Bronchial smooth muscle cell (primary cell): ENCODE data around the gene SORT1. TPM values are rescaled to one million over a fixed set of nuclear protein-coding genes. Genes with fewer than 3 reads are reported as not detected.

ENCODE experiments used
- total RNA-seq: library from RNA; depleted of rRNA; stranded (reverse); fragments of >200 nt; gene quantifications from 2 replicates; pipeline ENCODE4 v1.2.1, GENCODE V29; 2014

Gene SORT1
- 1.2 and 1.4 TPM in 2 replicates for total RNA-seq

GRCh38 chr1:109397581-109398342, at the start of gene SORT1:
Gene SORT1, minus strand, starts transcription at chr1:109397918. Its CDS starts 26 bp downstream, at chr1:109397892.

GRCh38 chr1:109426281-109427170, 28.8 kb upstream of the SORT1 start, which contains the start of gene PSMA5:
Gene PSMA5, minus strand, starts transcription at chr1:109426448. Its CDS starts 118 bp downstream, at chr1:109426330.

DNA sequence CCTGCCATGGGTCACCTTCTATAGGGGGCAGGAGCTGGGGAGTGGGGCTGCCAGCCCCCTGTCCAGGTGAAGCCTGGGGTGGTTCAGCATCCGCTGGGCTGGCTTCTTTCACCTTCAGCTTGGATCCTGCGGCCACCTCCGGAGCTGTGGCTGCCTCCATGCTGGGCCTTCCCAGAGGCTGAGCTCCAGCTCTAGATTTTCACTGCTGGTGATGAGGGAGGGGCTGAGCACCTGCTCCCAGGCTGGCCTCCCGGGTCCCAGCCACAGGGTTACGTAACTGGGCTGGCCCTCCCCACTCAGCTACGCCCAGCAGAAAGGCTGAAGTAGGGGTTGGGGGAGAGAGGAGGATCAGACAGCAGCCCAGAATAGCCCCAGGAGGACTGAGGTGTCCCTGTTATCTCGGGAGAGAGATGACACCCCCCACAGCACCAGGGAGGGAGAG, 90.9 kb downstream of the SORT1 start, which contains the start of gene MYBPHL:
Gene MYBPHL (minus strand): TSS at position 180 of the 442 bp plus-strand sequence. CDS start 20 bp downstream, at position 160.

DNA sequence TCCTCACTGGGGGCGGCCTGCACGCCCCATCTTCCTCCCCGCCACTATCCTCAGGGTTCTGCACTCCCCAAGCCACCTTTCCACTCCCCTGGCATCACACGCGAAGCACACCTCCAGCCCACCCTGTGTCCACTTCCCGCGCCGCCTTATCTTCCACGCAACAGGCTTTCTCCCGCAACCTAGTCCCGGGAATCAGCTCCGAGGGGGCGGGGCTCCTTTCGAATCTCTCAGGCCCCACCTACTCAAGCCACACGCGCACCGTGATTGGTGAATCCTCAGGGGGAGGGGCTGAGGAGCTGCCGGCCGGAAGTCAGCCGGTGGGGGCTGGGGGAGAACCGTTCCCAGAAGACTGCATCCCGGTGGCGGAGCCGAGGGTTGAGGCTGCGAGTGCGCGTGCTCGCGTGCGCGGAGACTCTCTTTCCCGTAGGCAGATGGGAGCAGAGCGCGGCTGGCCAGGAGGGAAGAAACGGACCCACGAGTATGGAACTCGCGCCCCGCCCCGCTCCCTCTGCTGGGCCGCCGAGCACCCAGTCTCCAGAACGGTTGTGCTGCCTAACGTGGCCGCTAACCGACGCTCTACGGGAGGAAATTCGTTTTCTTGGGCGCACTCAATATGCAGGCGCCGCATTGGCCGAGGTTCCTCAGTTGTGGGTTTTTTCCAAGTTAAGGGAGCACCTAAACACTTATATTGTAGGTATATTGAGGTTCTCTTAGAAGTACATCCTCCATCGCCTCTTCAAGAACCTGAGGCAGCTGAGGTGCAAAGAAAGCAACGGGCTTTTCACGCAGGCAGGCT, 114.6 kb downstream of the SORT1 start, which contains the start of gene PSRC1:
Gene PSRC1 (minus strand): TSS at position 194 of the 796 bp plus-strand sequence.

Other genes with a start within 250 kb of the SORT1 start
- gene SARS1, start 184.0 kb downstream of the SORT1 start, total RNA-seq, result 204 and 392 TPM in 2 replicates
- gene CELSR2, start 148.4 kb downstream of the SORT1 start, total RNA-seq, result 0.34 and 0.63 TPM in 2 replicates
- 1.9 and 3.8 TPM in 2 replicates for gene PSRC1, start 114.8 kb downstream of the SORT1 start, total RNA-seq
- not detected in 2 replicates for gene MYBPHL, start 90.9 kb downstream of the SORT1 start, total RNA-seq
- 38.5 and 48.2 TPM in 2 replicates for gene PSMA5, start 28.5 kb upstream of the SORT1 start, total RNA-seq
- 0.16 and 0.43 TPM in 2 replicates for gene SYPL2, start 68.6 kb upstream of the SORT1 start, total RNA-seq
- gene ATXN7L2, start 86.0 kb upstream of the SORT1 start, total RNA-seq, result 1.3 and 2.1 TPM in 2 replicates
- 3.6 and 5.2 TPM in 2 replicates for gene CYB561D1, start 96.2 kb upstream of the SORT1 start, total RNA-seq
- gene AMIGO1, start 111.8 kb upstream of the SORT1 start, total RNA-seq, result 1.3 and 1.9 TPM in 2 replicates
- under 0.01 and 0.34 TPM in 2 replicates for gene GPR61, start 142.0 kb upstream of the SORT1 start, total RNA-seq
- 13.8 and 15.3 TPM in 2 replicates for gene GNAI3, start 150.7 kb upstream of the SORT1 start, total RNA-seq
- 0.34 and 0.79 TPM in 2 replicates for gene GNAT2, start 221.7 kb upstream of the SORT1 start, total RNA-seq
- gene AMPD2, start 221.9 kb upstream of the SORT1 start, total RNA-seq, result 57.1 and 61.6 TPM in 2 replicates